NCI-H2196 (cell line): ENCODE results near the gene SCGB1C2.
A peak's percentile ranks its signal among the peaks of the same experiment; 100 is the strongest.

Experiments
- DNase-seq: peaks from one replicate; lab custom pipeline; 2025; ENCODE audit not compliant: unreplicated experiment; lab: John Stamatoyannopoulos, UW

The SCGB1C2 gene

DNA sequence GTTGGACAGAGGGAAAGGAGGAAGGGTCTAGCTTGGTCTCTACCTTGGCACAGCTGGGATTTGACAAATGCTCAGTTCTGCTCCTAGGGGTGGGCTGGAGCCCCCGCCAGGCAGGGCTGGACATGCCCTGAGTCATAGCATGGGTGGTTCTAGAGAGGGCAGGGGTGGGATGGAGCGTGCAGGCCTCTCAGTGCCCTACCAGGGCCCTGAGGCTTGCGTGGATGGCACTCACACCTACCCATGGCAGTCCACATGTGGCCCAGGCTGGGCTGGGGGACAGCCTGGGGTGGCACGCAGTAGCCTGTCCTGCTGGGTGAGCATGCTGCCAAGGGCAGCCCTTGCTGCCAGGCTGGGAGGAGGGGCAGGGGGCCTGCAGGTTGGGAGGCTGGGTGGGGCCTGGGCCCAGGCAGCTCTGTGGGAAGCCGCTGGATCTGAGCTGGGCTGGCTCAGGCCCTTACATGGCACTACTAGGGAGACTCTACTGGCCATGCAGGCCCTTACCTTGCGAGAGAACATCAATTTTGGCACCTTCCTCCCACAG, 32.8 kb downstream of the SCGB1C2 start:
- DNase-seq, result no peak

DNA sequence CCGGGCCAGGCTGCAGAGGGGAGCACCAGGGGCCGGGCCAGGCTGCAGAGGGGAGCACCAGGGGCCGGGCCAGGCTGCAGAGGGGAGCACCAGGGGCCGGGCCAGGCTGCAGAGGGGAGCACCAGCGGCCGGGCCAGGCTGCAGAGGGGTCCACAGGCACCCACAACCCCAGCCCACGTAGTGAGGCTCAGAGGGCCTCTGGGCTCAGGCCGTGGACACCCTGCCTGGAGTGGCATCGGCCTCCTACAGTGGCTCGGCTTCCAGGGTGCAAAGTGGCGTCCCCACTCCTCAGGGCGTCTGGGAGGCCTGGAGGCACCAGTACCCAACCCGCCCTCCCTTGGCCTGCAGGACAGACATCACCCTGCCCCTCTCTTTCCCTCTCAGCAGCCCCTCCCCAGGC, 34.5 kb downstream of the SCGB1C2 start:
- no peak for DNase-seq

DNA sequence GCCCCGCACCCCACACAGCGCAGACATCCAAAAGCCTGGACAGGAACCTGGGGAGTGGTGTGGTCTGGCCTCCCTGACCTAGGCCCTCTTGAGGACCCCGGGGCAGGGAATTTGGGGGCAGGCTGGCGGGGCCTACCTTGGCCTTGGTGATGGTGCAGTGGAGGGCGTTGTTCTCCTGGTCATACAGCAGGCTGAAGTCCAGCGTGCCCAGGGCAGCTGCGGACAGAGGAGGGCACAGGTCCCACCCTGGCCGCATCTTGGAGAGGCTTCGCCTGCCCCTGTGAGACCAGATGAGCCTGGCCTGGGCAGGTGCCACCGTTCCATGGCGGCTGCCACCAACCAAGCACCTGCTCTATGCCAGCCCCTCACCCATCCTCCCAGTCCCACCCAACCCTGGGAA, 35.0 kb downstream of the SCGB1C2 start:
- no peak for DNase-seq

DNA sequence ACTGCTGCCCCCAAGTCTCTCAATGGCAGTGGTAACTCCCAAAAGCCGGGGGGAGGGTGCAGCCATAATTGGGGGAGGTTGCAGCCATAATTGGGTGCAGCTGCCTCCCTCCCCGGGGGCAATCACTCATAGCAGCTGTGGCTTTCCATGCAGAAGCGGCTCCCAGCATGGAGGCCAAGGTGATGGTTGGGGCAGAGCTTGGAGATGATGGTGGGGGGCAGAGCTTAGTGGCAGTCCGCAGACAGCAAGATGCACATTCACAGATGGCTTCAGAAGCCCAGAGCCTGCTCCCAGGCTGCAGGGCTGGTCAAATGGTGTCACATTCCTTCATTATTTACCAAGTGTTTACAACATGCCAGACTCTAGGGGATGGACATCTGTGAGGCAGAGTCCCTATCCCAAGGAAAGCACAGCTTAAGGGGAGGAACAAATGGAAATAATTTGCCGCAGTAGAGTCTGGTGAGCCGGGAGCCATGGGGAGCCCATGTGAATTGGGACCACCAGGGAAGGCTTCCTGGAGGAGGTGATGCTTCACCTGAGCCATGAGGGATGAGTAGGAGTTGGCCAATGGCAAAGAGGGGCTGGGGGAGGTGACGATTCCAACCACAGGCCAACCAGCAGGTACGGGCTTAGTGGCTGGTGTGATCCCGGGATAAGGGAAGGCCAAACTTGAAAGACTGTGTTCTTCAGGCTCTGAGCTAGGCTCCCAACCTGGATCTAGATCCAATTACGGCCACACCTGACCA, 36.0 kb downstream of the SCGB1C2 start:
- DNase-seq, result no peak

DNA sequence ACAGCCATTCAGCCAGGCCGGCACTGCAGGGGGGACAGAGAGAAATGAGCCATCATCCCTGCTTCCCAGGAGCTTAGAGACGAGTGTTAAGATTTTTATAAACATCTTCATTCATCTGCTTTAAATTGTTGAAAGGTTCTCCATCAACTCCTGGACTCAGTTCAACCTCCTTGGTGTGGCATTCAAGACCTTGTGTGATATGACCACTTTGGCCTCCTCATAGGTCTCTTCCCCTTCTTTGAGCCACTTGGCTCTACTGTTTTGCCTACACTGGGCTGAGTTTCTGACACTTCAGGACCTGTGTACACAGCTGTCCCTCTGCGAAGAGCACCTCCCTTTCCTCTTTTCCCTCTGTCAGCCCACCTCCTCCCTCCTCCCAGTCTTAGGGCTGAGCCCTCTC, 39.8 kb downstream of the SCGB1C2 start:
- no peak for DNase-seq

DNA sequence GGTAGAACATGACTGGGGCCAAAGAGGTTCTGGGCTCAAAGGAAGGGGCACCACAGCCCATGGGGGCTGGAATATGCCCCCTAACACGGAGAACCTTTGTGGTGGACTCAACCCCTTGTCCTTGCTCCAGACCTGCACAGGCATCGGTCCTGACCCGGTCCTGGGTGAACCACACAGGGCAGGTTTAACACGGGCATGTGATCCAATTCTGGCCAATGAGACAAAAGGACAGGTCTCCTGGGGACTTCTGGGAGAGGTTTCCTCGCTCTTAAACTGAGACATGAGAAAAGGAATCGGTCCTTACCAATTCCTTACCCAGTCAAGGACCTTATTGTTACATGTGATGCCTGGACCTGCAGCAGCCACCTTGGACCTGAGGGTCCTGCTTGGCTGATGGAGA, 40.4 kb downstream of the SCGB1C2 start:
- no peak for DNase-seq

DNA sequence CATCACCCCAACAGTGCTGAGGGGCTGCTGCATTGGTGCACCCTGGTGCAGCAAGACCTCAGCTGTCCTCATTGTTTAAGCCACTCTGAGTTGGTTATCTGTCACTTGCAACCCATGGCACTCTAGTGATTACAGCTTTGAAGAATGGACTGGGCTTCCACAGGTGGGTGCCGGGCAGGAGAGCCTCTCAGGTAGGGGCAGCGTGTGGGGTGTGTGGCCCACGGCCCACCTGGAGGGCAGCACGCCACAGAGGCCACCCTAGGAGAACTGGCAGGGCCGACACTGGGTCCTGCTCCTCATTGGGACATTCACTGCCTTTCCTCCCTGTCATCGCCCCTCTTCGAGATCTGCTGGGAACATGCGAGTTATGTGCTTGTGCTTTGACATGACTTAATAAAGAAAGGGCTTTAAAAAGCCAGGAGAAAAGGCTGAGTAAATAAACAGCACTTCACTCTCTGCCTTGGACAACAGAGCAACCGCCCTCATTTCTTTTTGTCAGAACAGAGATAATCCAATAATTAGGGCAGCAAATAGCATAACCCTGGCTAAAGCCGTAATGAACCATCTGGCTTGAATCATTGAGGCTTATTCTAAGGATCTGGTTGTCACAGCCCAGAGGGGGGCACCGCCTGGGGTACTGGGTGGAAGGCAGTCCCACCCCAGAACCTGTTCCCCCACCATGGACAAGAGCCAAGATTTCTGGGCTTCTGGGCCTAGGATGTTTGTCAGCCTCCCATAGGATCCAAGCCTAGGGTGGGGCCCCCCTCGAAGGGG, 41.1 kb downstream of the SCGB1C2 start:
- no peak for DNase-seq

DNA sequence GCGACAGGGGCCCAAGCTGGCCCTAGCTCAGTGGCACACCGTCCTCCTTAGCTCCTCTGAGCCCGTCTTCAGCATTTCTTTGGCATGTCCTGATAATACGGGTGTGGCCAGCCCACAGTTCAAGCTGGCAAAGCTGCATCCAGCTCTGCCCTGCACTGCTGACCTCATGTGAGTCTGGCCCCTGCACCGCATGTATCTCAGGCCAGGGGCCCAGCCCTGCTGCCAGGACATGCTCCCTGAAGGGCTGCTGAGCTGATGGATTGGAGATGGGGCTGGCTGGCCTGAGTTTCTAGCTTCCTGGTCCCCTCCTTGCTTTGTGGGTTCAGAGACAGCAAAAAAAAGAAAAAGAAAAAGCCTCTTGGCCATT, 41.7 kb downstream of the SCGB1C2 start:
- DNase-seq, result no peak

DNA sequence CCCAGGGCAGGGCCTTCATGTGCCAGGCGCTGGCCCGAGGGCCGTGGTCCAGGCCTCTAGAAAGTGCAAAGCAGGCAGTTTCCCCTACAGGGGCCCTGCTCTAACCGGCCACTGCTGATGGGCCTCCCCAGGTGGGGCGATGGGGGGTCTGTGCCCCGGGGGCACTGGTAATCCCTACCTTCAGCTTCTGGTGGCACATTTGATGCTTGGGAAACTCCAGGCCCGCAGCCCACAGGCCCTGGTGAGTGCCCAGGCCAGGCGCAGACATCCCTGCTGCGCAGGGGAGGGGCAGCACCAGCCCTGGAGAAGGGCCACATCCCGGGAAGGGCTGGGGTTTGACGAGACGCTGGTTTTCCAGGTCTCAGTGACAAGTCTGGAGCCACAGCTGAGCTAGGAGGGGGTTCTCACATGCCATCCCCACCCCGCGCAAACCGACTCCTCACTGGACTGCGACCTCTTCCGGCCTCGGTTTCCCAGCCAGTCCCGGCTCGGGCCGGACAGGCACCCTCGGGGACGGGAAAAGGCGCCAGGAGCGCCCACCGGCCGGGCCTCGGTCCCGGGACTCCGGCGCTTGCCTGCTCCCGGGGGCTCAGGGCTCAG, 42.5 kb downstream of the SCGB1C2 start:
- no peak for DNase-seq

DNA sequence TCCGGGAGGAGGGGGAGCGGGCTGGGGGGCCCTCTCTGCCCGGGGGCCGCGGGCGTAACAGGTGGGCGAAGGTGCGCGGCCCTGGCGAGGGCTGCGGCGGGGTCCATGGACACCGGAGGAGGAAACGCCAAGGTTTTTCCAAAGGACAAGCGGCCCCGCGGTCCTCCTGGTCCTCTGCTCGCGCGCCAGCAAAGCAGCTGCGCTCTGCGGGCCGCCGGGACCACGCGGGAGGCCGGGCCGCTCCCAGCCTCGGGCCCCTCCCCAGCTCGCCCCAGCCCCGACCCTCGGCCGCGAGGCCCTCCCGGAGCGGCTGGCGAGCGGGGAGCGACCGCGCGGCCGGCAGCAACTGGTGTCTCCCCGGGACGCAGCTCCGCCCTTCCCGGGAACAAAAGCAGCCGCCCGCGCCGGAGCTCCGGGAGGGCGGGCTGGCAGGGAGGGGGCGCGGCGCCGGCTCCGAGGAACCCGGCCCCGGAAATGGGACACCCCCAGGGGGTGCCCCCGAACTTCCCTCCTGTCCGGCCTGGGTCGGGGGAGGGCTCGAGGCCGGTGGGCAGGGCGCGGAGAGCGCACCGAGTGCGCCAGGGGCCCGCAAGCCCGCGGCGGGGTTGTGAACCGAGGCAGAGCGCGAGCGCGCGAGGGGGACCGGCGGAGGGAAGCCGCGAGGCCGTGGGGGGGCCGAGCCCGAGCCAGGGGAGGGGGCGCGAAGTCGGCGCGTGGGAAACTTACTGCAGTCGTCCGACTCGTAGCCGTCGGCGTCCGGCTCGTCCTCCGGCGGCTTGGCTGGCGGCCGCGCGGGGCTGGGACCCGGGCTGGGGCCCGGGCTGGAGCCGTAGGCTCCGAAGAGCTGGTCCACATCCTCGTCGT, 43.2 kb downstream of the SCGB1C2 start:
- DNase-seq, result no peak

DNA sequence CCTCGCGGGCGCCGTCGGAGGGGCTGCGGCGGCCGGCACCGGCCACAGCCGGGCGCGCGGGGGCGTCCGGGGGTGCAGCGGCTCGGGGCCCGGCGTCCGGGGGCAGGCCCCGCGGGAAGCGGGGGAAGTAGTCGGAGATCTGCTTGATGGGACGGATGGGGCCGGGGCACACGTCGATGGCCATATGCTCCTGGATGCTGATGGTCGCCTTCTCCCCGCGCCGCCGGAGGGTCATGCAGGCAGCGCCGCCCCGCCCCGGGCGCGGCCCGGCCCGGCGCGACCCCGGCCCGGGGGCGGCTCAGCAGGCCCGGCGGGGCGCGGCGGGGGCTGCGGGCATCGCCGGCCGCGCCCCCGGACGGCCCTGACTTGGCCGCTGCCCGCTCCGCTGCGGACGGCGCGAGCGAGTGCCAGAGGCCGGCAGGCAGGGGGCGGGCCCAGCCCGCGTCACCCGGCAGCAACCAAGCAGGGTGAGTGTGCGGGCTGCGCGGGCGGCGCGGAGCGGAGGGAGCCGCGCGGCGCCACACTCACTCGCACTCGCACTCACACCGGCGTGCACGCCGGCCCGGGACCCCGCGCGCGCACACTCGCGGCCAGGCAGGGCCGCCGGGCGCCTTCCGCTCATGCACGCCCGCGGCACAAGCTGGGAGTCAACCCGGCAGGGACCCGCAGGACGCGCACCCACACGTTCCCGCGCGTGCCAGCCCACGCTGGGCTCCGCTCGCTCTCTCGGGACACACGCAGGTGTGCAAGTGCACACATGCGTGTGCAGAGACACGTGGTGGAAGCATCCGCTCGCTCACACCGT, 44.1 kb downstream of the SCGB1C2 start, which contains the start of gene DOC2B:
Gene DOC2B, minus strand, starts transcription at position 406 of the 805 bp plus-strand sequence. Its CDS starts 171 bp downstream, at position 235.
- peak; percentile 17 for DNase-seq

DNA sequence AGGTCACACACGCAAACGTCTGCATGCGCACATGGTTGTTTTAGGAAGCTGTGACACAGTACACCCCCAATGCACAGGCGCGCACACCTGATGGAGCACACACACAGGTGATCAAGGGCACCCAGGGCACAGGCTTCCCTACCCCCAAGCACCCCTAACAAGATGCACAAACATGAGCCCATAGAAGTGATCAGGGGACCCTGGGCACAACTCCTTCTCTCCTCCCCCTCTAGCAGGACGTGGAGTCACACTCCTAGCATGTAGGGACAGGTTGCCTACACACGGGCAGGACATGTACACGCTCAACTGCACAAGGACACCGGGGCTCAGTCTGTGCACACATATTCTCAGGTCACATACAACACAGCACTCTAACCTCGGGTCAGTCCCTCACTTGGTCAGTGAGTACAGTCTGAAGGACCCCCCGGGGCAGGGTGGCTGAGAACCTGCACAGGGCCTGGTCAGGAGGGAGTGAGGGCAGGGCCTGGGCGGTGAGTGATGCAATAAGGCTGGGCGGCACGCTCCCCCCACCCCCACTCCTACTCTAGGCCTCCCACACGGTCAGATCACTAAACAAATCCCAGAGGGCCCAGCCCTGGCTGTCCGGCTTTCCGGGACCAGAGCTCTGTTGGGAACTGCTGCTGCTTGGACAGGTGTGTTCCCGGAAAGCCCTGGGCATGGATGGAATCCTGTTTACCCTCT, 44.8 kb downstream of the SCGB1C2 start:
- DNase-seq, result no peak

DNA sequence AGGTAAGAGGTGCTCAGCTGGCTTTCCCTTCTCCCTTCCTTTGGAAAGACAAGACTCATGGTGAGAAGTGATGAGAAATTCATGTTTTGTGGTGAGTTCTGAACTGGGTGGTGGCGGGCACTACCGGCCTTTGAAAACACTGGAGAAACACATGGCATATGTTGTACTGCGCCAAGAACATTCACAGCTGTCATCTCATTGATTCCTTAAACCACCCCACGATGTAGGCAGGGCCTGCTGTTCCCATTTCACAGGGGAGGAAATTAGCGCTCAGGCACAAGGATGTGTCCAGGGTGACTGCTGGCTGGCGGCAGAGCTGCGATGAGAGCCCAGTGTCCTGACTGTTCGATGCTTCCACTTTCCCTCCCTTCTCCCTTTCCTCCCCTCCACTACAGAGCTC, 45.7 kb downstream of the SCGB1C2 start:
- DNase-seq, result no peak

DNA sequence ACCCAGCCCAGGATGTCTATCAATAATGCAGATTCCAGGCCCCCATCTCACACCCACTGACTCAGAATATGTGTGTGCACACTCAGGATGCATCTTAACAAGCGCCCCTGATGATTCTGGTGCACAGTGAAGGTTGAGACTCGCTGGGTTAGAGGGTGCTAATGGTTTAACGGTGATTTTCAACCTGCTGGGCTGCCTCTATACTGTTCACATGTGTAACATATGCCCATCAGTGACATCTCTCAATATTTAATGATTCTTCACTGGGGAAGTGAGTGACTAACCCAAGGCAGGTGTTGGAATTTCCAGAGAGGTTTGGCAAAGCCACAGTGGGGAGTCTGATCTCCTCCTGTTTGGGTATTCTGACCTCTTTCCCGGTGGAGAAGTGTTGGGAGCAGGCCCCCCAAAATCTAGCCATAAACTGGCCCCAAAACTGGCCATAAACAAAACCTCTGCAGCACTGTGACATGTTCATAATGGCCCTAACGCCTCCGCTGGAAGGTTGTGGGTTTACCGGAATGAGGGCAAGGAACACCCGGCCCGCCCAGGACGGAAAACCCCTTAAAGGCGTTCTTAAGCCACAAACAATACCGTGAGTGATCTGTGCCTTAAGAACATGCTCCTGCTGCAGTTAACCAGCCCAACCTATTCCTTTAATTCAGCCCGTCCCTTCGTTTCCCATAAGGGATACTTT, 48.2 kb downstream of the SCGB1C2 start:
- no peak for DNase-seq

DNA sequence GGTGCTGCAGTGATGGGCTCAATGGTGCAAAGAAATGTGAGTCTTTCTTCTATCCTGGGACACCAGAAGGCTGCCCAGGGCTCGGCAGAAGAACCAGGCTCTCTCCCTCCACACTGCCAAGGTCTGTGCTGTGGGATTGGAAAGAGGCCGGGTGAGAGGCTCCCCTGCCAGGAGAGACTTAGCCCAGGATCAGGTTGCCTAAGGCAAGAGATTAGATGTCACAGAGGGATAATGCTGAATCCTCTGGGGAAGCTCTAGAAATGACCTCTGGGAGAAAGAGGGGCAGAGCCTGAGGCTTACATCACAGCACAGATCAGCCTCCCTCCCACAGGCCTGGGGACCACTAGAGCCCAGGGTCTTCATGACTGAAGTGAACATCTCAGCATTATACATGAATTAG, 49.8 kb downstream of the SCGB1C2 start:
- no peak for DNase-seq
